Lower lobe of right lung (tissue), 2 donors: ENCODE results near the gene ZNF736. TPM values are rescaled to one million over a fixed set of nuclear protein-coding genes. Genes with fewer than 3 reads are reported as not detected.
A peak's percentile ranks its signal among the peaks of the same experiment; 100 is the strongest.
"Not testable (repeated sequence)": the region's sequence is repeated elsewhere in the genome, so short reads cannot be mapped to it uniquely, and the experiment has no call there.

Experiments used
- ATAC-seq, 2 donors: fragments of 200-7000 bp; cut with Tn5 transposase; one replicate each; pipeline ENCODE4 v1.9.1; 2020 to 2022; ENCODE audit warnings: mild to moderate bottlenecking in 2 of 2, moderate library complexity in 2 of 2
- DNase-seq: peaks from one replicate; pipeline ENCODE4 v3.0.0-alpha.2; 2020
- H3K27ac ChIP-seq: fragments of 200-600 bp; one replicate; pipeline ENCODE4 v1.8.0; 2022
- H3K27me3 ChIP-seq: fragments of 200-600 bp; one replicate; pipeline ENCODE4 v1.8.0; 2022; ENCODE audit warnings: low read depth
- H3K36me3 ChIP-seq: fragments of 200-600 bp; one replicate; pipeline ENCODE4 v1.8.0; 2022; ENCODE audit warnings: mild to moderate bottlenecking
- H3K4me1 ChIP-seq: fragments of 200-600 bp; one replicate; pipeline ENCODE4 v1.8.0; 2022
- H3K4me3 ChIP-seq: fragments of 200-600 bp; one replicate; pipeline ENCODE4 v1.8.0; 2022; ENCODE audit warnings: mild to moderate bottlenecking
- H3K9me3 ChIP-seq: fragments of 200-600 bp; one replicate; pipeline ENCODE4 v1.8.0; 2022
- CTCF ChIP-seq: fragments of 200-600 bp; IDR thresholded peaks from one replicate; pipeline ENCODE4 v1.8.0; 2022; ENCODE audit warnings: antibody characterized with exemption, mild to moderate bottlenecking
- intact Hi-C: fragments of 100-400 bp; cut with DNase I; formaldehyde crosslinking; loops from one replicate; pipeline ENCODE4 v1.11.0; 2022
- total RNA-seq: library from RNA; stranded (reverse); fragmentation: NEBNext Ultra II Directional; extraction: Animal tissue kit (Norgen Biotek cat#: 25700); gene quantifications from one replicate; pipeline ENCODE4 v1.2.1, GENCODE V29; 2021
- donor health status: DM: no; HTN: yes; CAD: no; lungs with severe emphysema.

The ZNF736 gene
- total RNA-seq, 1 donor from 2014 or later = 15.1 TPM

- no peak for TF ChIP-seq CTCF
- Histone ChIP-seq H3K4me3 (peak overlapping the region; percentile 87), H3K4me1 (peaks cover 11% of the 10 kb centered on the region), H3K9me3 (no peaks in the 10 kb centered on the region), H3K27ac (peak overlapping the region; percentile 82), H3K36me3 (no peaks in the 10 kb centered on the region), H3K27me3 (no peaks in the 10 kb centered on the region)
- intact Hi-C loops = no loop called here
- DNase-seq = no peak
- no peak for ATAC-seq
These were observed 805 bp downstream of the ZNF736 start for GRCh38 chr7:64314566-64314965.

GRCh38 chr7:64316031-64316742 lies 2.4 kb downstream of the ZNF736 start:
- H3K36me3 ChIP-seq, H3K27me3 ChIP-seq, H3K27ac ChIP-seq, ATAC-seq, H3K4me3 ChIP-seq, intact Hi-C loops, DNase-seq, H3K9me3 ChIP-seq: not testable (repeated sequence)
- H3K4me1 ChIP-seq = peaks cover 11% of the 10 kb centered on the region

GRCh38 chr7:64320547-64321513 lies 7.1 kb downstream of the ZNF736 start:
- intact Hi-C loops = no loop called here
- TF ChIP-seq CTCF = no peak
- H3K27ac ChIP-seq = no peak overlapping the region
- H3K36me3 ChIP-seq = no peaks in the 10 kb centered on the region
- H3K4me3 ChIP-seq = no peak overlapping the region
- ATAC-seq (no peak), DNase-seq (no peak)
- H3K27me3 ChIP-seq = no peaks in the 10 kb centered on the region
- H3K4me1 ChIP-seq = no peaks in the 10 kb centered on the region
- H3K9me3 ChIP-seq = peaks cover 17% of the 10 kb centered on the region

GRCh38 chr7:64324166-64324565 lies 10.4 kb downstream of the ZNF736 start:
- H3K4me3 ChIP-seq = not testable (repeated sequence)
- H3K9me3 ChIP-seq = peaks cover 35% of the 10 kb centered on the region

GRCh38 chr7:64348713-64349210 lies 35.0 kb downstream of the ZNF736 start:
- DNase-seq, H3K4me3 ChIP-seq, H3K27me3 ChIP-seq, intact Hi-C loops, H3K4me1 ChIP-seq, H3K27ac ChIP-seq, ATAC-seq, H3K36me3 ChIP-seq: not testable (repeated sequence)
- H3K9me3 ChIP-seq = peaks cover 99% of the 10 kb centered on the region

More at GRCh38 chr7:64324166-64324565, 10.4 kb downstream of the ZNF736 start:
- H3K27me3 ChIP-seq, H3K36me3 ChIP-seq, ATAC-seq, H3K4me1 ChIP-seq, intact Hi-C loops, H3K27ac ChIP-seq, DNase-seq: not testable (repeated sequence)

- no peak overlapping the region for H3K27ac ChIP-seq
- DNase-seq (no peak), ATAC-seq (no peak)
- H3K9me3 ChIP-seq = peaks cover 92% of the 10 kb centered on the region
- H3K27me3 ChIP-seq = no peaks in the 10 kb centered on the region
- no peaks in the 10 kb centered on the region for H3K36me3 ChIP-seq
- no peak for TF ChIP-seq CTCF
- no peak overlapping the region for H3K4me3 ChIP-seq
- no peaks in the 10 kb centered on the region for H3K4me1 ChIP-seq
- intact Hi-C loops = no loop called here
These were observed 45.8 kb downstream of the ZNF736 start for GRCh38 chr7:64359543-64359942.
